ENCODE measurements around the gene COL24A1. TPM values are rescaled to one million over a fixed set of nuclear protein-coding genes. Genes with fewer than 3 reads are reported as not detected.

COL24A1 gene
- total and polyA plus RNA-seq, 10 donors = 0.06 to 1.1 (median 0.55) TPM

DNA sequence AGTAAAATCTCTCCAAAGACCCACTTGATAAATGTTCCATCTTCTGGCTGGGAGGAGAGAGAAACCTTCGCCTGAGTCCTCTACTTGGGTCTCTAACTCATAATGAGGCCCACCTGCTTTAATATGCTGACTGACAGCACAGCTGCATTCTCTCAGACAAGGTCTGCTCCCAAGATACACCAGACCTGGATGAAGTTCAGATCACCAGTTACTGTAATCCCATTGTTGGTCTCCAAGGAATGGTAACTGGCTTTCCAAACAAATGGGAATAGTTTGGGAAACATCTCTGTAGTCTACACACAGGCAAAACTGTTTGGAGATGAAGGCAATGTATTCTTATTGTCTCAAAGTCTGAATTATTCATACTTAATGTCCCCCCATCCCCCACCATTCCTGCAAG is 27.9 kb upstream of the COL24A1 start:
- Histone ChIP-seq H3K4me1 (no peaks in the 10 kb centered on the region), H3K27me3 (replicated peaks in 1 of 7) (no peaks in the 10 kb centered on the region), H3K36me3 (no peaks in the 10 kb centered on the region), H3K27ac (no peak overlapping the region), H3K9me3 (peaks cover 0 to 3% (median 0%) of the 10 kb centered on the region in 8 donors), H3K4me3 (no peak overlapping the region)
- intact Hi-C loops (cut with DNase I; ENCODE audit: low total_unique reads) = no loop called here
- no peak for DNase-seq
- 67 to 96% (median 85%) methylated on average over 1 of the region's 1 CpG for WGBS, 5 donors
- no peak for TF ChIP-seq POLR2A (IDR thresholded peaks at IDR 0.05)
- TF ChIP-seq, protein P1, sequence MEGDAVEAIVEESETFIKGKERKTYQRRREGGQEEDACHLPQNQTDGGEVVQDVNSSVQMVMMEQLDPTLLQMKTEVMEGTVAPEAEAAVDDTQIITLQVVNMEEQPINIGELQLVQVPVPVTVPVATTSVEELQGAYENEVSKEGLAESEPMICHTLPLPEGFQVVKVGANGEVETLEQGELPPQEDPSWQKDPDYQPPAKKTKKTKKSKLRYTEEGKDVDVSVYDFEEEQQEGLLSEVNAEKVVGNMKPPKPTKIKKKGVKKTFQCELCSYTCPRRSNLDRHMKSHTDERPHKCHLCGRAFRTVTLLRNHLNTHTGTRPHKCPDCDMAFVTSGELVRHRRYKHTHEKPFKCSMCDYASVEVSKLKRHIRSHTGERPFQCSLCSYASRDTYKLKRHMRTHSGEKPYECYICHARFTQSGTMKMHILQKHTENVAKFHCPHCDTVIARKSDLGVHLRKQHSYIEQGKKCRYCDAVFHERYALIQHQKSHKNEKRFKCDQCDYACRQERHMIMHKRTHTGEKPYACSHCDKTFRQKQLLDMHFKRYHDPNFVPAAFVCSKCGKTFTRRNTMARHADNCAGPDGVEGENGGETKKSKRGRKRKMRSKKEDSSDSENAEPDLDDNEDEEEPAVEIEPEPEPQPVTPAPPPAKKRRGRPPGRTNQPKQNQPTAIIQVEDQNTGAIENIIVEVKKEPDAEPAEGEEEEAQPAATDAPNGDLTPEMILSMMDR (IDR thresholded peaks at IDR 0.05 in 8 of 11, conservative IDR thresholded peaks at IDR 0.05 in 3 of 11) = no peak
- TF ChIP-seq POLR2AphosphoS5 (IDR thresholded peaks at IDR 0.05) = no peak

DNA sequence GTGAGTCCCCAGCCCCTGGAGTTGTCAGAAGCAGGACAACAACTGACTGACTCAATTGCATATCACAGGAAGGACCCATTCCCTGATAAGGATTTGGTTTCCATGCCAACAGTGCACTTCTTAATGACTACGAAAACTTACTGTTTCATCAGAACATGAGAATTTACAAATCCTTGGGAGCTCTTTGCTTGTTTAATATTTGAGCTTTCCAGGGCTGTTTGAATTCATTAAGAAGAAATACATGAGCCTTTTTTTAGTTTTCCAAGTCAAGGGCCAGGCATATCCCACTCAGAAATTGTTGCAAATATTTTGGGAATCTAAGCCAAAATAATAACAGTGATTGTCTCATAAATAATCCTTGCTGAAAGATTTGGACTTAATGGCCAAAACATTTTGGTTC is 27.2 kb upstream of the COL24A1 start:
- Histone ChIP-seq H3K4me1 (no peaks in the 10 kb centered on the region), H3K9me3 (peaks cover 0 to 3% (median 0%) of the 10 kb centered on the region in 8 donors), H3K27me3 (replicated peaks in 1 of 7) (no peaks in the 10 kb centered on the region), H3K27ac (no peak overlapping the region), H3K36me3 (no peaks in the 10 kb centered on the region), H3K4me3 (no peak overlapping the region)
- DNase-seq = no peak
- TF ChIP-seq POLR2AphosphoS5 (IDR thresholded peaks at IDR 0.05) = no peak
- TF ChIP-seq, protein P1 (IDR thresholded peaks at IDR 0.05 in 8 of 11, conservative IDR thresholded peaks at IDR 0.05 in 3 of 11) = no peak
- TF ChIP-seq POLR2A (IDR thresholded peaks at IDR 0.05) = no peak
- 43 to 60% (median 58%) methylated on average over 1 of the region's 1 CpG for WGBS, 5 donors
- intact Hi-C loops (cut with DNase I; ENCODE audit: low total_unique reads) = no loop called here

DNA sequence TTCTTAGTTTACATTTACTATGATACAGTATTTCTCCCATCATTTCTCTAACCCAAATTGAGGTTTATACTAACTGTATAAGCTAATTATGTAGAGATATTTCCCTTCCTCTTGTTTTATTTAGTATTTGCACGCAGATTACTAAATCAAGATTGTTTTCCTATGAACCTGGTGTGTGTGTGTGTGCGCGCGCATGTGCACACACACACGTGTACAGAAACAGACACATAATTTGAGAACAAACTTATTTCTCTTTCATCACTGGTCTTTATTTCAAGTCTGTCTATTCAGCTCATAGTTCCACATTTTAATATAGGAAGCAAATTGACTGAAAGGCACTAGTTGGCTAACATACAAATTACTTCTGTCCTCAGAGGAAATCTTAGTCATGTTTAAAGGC is 19.7 kb upstream of the COL24A1 start:
- Histone ChIP-seq H3K27ac (no peak overlapping the region), H3K36me3 (no peaks in the 10 kb centered on the region), H3K27me3 (replicated peaks in 1 of 7) (no peaks in the 10 kb centered on the region), H3K4me3 (no peak overlapping the region), H3K9me3 (no peaks in the 10 kb centered on the region), H3K4me1 (no peaks in the 10 kb centered on the region)
- TF ChIP-seq POLR2A (IDR thresholded peaks at IDR 0.05) = no peak
- TF ChIP-seq POLR2AphosphoS5 (IDR thresholded peaks at IDR 0.05) = no peak
- TF ChIP-seq, protein P1 (IDR thresholded peaks at IDR 0.05 in 8 of 11, conservative IDR thresholded peaks at IDR 0.05 in 3 of 11) = no peak
- intact Hi-C loops (cut with DNase I; ENCODE audit: low total_unique reads) = no loop called here
- DNase-seq = no peak
- WGBS, 5 donors = 59 to 82% (median 70%) methylated on average over 5 of the region's 5 CpGs

DNA sequence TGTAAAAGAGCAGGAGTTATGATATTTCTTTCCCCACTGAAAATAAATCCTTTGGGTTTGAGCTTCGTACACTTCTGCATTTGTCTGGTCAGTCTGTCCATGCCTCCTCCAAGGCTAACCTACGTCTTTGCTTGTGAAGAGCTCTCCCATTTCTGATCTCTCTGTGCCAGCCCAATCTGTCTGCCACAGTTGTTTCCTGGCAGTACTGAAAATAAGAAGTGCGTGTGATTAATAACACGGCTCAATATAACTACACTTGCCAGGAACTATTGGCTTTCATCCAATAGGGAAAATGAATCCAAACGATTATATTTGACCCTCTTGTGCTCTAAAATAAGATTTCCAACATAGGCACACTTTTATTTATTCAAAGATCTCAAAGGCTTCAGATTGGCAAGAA is 19.2 kb upstream of the COL24A1 start:
- no peak overlapping the region for H3K27ac ChIP-seq
- no peaks in the 10 kb centered on the region for H3K27me3 ChIP-seq (replicated peaks in 1 of 7)
- H3K36me3 ChIP-seq = no peaks in the 10 kb centered on the region
- H3K9me3 ChIP-seq = no peaks in the 10 kb centered on the region
- no peak for TF ChIP-seq POLR2A (IDR thresholded peaks at IDR 0.05)
- no peak for TF ChIP-seq POLR2AphosphoS5 (IDR thresholded peaks at IDR 0.05)
- TF ChIP-seq, protein P1 (IDR thresholded peaks at IDR 0.05 in 8 of 11, conservative IDR thresholded peaks at IDR 0.05 in 3 of 11) = no peak
- intact Hi-C loops (cut with DNase I; ENCODE audit: low total_unique reads) = no loop called here
- DNase-seq = no peak
- 3 to 28% (median 20%) methylated on average over 5 of the region's 5 CpGs for WGBS, 5 donors
- no peak overlapping the region for H3K4me3 ChIP-seq
- H3K4me1 ChIP-seq = no peaks in the 10 kb centered on the region
